DOHH2 (cell line): ENCODE data around the gene KLHL6.

Source experiments
- EZH2phosphoT487 ChIP-seq: fragments of 200-600 bp; sonication (generic); IDR thresholded peaks from 2 replicates; pipeline ENCODE4 v1.6.1; 2017; ENCODE audit warnings: borderline replicate concordance, mild to moderate bottlenecking, antibody characterized with exemption, low read length, moderate library complexity, mixed read lengths
- TF ChIP-seq, protein P1 (sequence below): fragments of 200-600 bp; sonication (generic); IDR thresholded peaks from one replicate; pipeline ENCODE4 v1.5.1; 2014; ENCODE audit warnings: antibody characterized with exemption, mild to moderate bottlenecking, low read depth, low read length; ENCODE audit not compliant: poor library complexity, severe bottlenecking

DNA sequence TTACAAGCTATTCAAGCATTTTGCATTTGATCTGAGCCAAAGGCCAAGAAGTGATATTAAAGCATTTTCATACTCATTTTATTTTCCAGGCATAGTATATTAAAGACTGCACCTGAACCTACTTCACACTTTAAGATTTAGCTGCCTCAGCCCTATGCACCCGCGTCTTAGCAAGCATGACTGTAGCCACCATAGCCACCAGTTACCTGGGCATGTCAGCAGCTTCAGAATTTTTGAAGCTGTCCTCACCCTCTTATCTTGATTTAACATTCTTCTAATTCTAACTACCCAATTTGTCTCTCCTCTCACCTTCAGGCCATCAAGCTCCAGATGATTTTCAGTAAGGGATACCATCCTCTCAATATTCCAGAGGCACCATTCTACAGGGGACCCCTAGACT, 39.1 kb upstream of the KLHL6 start:
- TF ChIP-seq, protein P1, sequence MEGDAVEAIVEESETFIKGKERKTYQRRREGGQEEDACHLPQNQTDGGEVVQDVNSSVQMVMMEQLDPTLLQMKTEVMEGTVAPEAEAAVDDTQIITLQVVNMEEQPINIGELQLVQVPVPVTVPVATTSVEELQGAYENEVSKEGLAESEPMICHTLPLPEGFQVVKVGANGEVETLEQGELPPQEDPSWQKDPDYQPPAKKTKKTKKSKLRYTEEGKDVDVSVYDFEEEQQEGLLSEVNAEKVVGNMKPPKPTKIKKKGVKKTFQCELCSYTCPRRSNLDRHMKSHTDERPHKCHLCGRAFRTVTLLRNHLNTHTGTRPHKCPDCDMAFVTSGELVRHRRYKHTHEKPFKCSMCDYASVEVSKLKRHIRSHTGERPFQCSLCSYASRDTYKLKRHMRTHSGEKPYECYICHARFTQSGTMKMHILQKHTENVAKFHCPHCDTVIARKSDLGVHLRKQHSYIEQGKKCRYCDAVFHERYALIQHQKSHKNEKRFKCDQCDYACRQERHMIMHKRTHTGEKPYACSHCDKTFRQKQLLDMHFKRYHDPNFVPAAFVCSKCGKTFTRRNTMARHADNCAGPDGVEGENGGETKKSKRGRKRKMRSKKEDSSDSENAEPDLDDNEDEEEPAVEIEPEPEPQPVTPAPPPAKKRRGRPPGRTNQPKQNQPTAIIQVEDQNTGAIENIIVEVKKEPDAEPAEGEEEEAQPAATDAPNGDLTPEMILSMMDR, result no peak
- no peak for TF ChIP-seq EZH2phosphoT487
